Skeletal muscle tissue (tissue), 4 donors: ENCODE results near the gene PANK1. TPM values are rescaled to one million over a fixed set of nuclear protein-coding genes. Genes with fewer than 3 reads are reported as not detected.
"Not testable (repeated sequence)": the region's sequence is repeated elsewhere in the genome, so short reads cannot be mapped to it uniquely, and the experiment has no call there.

Experiments used
- H3K27ac ChIP-seq: one replicate; pipeline ENCODE4 v1.7.0; 2013; ENCODE audit warnings: mild to moderate bottlenecking, low read depth, low read length, inconsistent platforms
- H3K27me3 ChIP-seq, 3 donors: one replicate each; pipeline ENCODE4 v1.7.0; 2013; ENCODE audit warnings: low read length in 3 of 3; ENCODE audit not compliant: control insufficient read depth in 3 of 3, insufficient read depth in 3 of 3
- H3K36me3 ChIP-seq, 3 donors: one replicate each; pipeline ENCODE4 v1.7.0; 2013; ENCODE audit warnings: low read length in 3 of 3; ENCODE audit not compliant: control insufficient read depth in 3 of 3, insufficient read depth in 3 of 3
- H3K4me1 ChIP-seq, 3 donors: one replicate each; pipeline ENCODE4 v1.7.0; 2013; ENCODE audit warnings: low read length in 3 of 3, mild to moderate bottlenecking in 3 of 3; ENCODE audit not compliant: control insufficient read depth in 3 of 3, insufficient read depth in 3 of 3
- H3K4me3 ChIP-seq, 3 donors: one replicate each; pipeline ENCODE4 v1.7.0; 2013; ENCODE audit warnings: low read length in 3 of 3
- H3K9ac ChIP-seq, 3 donors: one replicate each; pipeline ENCODE4 v1.7.0; 2013; ENCODE audit warnings: low read length in 3 of 3, mild to moderate bottlenecking in 3 of 3, moderate library complexity in 2 of 3, low read depth in 1 of 3
- H3K9me3 ChIP-seq, 3 donors: one replicate each; pipeline ENCODE4 v1.7.0; 2013; ENCODE audit warnings: low read length in 3 of 3; ENCODE audit not compliant: control insufficient read depth in 3 of 3
- total RNA-seq: library from RNA; depleted of rRNA; stranded (reverse); fragments of >200 nt; gene quantifications from one replicate; pipeline ENCODE4 v1.2.3, GENCODE V29; 2014
- donor health status: Osteomylitis.

PANK1 gene
- total RNA-seq, 1 donor from 2014 or later, result 17.7 TPM

GRCh38 chr10:89625041-89625765, 19.8 kb downstream of the PANK1 start:
- Histone ChIP-seq H3K27me3 (no peaks in the 10 kb centered on the region), H3K36me3 (no peaks in the 10 kb centered on the region), H3K4me3 (no peak overlapping the region), H3K9ac (no peak overlapping the region), H3K9me3 (no peaks in the 10 kb centered on the region), H3K27ac (no peak overlapping the region), H3K4me1 (peaks cover 6 to 11% (median 11%) of the 10 kb centered on the region in 3 donors)

- Histone ChIP-seq H3K36me3 (no peaks in the 10 kb centered on the region), H3K4me3 (no peak overlapping the region), H3K27me3 (no peaks in the 10 kb centered on the region), H3K9me3 (no peaks in the 10 kb centered on the region), H3K4me1 (peaks cover 0 to 11% (median 11%) of the 10 kb centered on the region in 3 donors), H3K9ac (no peak overlapping the region), H3K27ac (no peak overlapping the region)
Measured at GRCh38 chr10:89624020-89624419, 21.0 kb downstream of the PANK1 start.

- H3K4me3 ChIP-seq, result no peak overlapping the region
- H3K36me3 ChIP-seq, result no peaks in the 10 kb centered on the region
- H3K27me3 ChIP-seq, result no peaks in the 10 kb centered on the region
- H3K27ac ChIP-seq, result no peak overlapping the region
- H3K4me1 ChIP-seq, result peaks cover 0 to 11% (median 11%) of the 10 kb centered on the region in 3 donors
- H3K9ac ChIP-seq, result no peak overlapping the region
- H3K9me3 ChIP-seq, result no peaks in the 10 kb centered on the region
Measured at GRCh38 chr10:89622151-89622550, 22.9 kb downstream of the PANK1 start.

GRCh38 chr10:89621438-89621837, 23.6 kb downstream of the PANK1 start:
- H3K4me1 ChIP-seq, result peaks cover 0 to 11% (median 11%) of the 10 kb centered on the region in 3 donors
- no peak overlapping the region for H3K27ac ChIP-seq
- no peaks in the 10 kb centered on the region for H3K36me3 ChIP-seq
- no peaks in the 10 kb centered on the region for H3K9me3 ChIP-seq
- H3K9ac ChIP-seq, result no peak overlapping the region
- H3K27me3 ChIP-seq, result no peaks in the 10 kb centered on the region
- no peak overlapping the region for H3K4me3 ChIP-seq

- not testable (repeated sequence) for H3K9ac ChIP-seq, H3K9me3 ChIP-seq, H3K27me3 ChIP-seq, H3K4me3 ChIP-seq, H3K36me3 ChIP-seq, H3K27ac ChIP-seq
- H3K4me1 ChIP-seq, result peaks cover 0 to 11% (median 10%) of the 10 kb centered on the region in 3 donors
Measured at GRCh38 chr10:89620296-89620695, 24.7 kb downstream of the PANK1 start.

- Histone ChIP-seq H3K27ac (no peak overlapping the region), H3K9me3 (no peaks in the 10 kb centered on the region), H3K4me3 (no peak overlapping the region), H3K27me3 (no peaks in the 10 kb centered on the region), H3K4me1 (no peaks in the 10 kb centered on the region), H3K36me3 (peaks cover 6 to 12% (median 9%) of the 10 kb centered on the region in 3 donors), H3K9ac (no peak overlapping the region)
Measured at GRCh38 chr10:89615824-89616223, 29.2 kb downstream of the PANK1 start.

- Histone ChIP-seq H3K36me3 (peaks cover 6 to 13% (median 9%) of the 10 kb centered on the region in 3 donors), H3K9ac (no peak overlapping the region), H3K4me3 (no peak overlapping the region), H3K27me3 (no peaks in the 10 kb centered on the region), H3K9me3 (no peaks in the 10 kb centered on the region), H3K27ac (no peak overlapping the region), H3K4me1 (no peaks in the 10 kb centered on the region)
Measured at GRCh38 chr10:89615112-89615511, 29.9 kb downstream of the PANK1 start.

- H3K27me3 ChIP-seq, result no peaks in the 10 kb centered on the region
- H3K36me3 ChIP-seq, result peaks cover 6 to 22% (median 9%) of the 10 kb centered on the region in 3 donors
- H3K9me3 ChIP-seq, result no peaks in the 10 kb centered on the region
- H3K4me3 ChIP-seq, result no peak overlapping the region
- H3K4me1 ChIP-seq, result no peaks in the 10 kb centered on the region
- no peak overlapping the region for H3K27ac ChIP-seq
- H3K9ac ChIP-seq, result no peak overlapping the region
Measured at GRCh38 chr10:89613582-89613981, 31.5 kb downstream of the PANK1 start.

- Histone ChIP-seq H3K27me3 (no peaks in the 10 kb centered on the region), H3K9ac (no peak overlapping the region), H3K4me1 (no peaks in the 10 kb centered on the region), H3K4me3 (no peak overlapping the region), H3K36me3 (peaks cover 6 to 27% (median 9%) of the 10 kb centered on the region in 3 donors), H3K27ac (no peak overlapping the region), H3K9me3 (no peaks in the 10 kb centered on the region)
Measured at GRCh38 chr10:89611282-89611681, 33.8 kb downstream of the PANK1 start.

GRCh38 chr10:89609833-89610346, 35.2 kb downstream of the PANK1 start:
- H3K9ac ChIP-seq, result no peak overlapping the region
- H3K4me1 ChIP-seq, result no peaks in the 10 kb centered on the region
- peaks cover 8 to 27% (median 9%) of the 10 kb centered on the region in 3 donors for H3K36me3 ChIP-seq
- H3K9me3 ChIP-seq, result no peaks in the 10 kb centered on the region
- H3K27ac ChIP-seq, result no peak overlapping the region
- H3K4me3 ChIP-seq, result no peak overlapping the region
- no peaks in the 10 kb centered on the region for H3K27me3 ChIP-seq
